Measurements from ENCODE around the gene RPL23.

RPL23 gene

DNA sequence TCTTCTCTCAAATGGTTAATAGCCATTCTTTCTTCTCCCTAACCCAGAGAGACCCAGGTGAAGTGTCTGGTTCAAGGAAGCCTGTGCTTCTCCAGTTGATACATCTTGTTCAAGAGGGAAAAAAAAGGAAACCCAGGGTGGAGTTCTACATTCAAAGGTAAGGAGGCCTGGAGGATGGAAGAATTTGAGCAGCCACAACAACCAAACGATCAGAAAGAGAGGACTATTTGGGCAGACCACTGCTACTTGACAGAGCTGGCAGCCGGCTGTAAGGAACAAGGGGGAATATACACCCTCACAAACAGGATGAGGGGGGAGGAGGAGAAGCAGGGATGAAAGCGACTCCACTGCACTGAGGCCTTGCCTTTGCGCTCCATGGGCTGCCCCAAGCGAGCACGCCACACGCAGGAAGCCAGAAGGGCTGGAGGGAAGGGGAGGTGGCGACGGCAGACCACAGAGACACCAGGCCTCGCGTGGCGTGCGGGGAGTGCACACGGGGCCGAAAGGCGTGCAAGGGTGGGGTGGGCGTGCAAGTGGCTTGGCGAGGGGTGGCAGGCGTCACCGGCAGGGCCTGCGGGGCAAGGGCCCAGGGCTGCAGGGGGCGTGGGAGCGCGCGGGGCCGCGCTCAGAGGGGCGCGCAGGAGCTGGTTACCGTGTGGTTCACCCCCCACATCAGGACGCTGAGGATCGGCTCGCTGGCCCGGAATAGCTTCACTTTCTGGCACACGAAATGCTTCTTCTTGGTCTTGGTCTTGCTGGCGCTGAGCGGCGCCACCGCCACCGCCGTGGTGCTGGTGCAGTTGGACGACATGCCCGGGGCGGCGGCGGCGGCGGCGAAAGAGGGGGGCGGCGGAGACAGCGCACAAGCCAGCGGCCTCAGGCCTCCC is 54.7 kb downstream of the RPL23 start:
- TF ChIP-seq, protein P1, sequence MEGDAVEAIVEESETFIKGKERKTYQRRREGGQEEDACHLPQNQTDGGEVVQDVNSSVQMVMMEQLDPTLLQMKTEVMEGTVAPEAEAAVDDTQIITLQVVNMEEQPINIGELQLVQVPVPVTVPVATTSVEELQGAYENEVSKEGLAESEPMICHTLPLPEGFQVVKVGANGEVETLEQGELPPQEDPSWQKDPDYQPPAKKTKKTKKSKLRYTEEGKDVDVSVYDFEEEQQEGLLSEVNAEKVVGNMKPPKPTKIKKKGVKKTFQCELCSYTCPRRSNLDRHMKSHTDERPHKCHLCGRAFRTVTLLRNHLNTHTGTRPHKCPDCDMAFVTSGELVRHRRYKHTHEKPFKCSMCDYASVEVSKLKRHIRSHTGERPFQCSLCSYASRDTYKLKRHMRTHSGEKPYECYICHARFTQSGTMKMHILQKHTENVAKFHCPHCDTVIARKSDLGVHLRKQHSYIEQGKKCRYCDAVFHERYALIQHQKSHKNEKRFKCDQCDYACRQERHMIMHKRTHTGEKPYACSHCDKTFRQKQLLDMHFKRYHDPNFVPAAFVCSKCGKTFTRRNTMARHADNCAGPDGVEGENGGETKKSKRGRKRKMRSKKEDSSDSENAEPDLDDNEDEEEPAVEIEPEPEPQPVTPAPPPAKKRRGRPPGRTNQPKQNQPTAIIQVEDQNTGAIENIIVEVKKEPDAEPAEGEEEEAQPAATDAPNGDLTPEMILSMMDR (conservative IDR thresholded peaks at IDR 0.05; ENCODE audit: control insufficient read depth, insufficient read depth, low read depth, low read length) = no peak
- peak overlapping the region; percentile 77 for H3K4me3 ChIP-seq (ENCODE audit: control insufficient read depth, low read depth, low read length)
- DNase-seq (ENCODE audit: low read depth) = peak; percentile 37

Data from fibroblast of mammary gland (primary cell).